Measurements from ENCODE around the gene PRUNE1.

Gene PRUNE1

DNA sequence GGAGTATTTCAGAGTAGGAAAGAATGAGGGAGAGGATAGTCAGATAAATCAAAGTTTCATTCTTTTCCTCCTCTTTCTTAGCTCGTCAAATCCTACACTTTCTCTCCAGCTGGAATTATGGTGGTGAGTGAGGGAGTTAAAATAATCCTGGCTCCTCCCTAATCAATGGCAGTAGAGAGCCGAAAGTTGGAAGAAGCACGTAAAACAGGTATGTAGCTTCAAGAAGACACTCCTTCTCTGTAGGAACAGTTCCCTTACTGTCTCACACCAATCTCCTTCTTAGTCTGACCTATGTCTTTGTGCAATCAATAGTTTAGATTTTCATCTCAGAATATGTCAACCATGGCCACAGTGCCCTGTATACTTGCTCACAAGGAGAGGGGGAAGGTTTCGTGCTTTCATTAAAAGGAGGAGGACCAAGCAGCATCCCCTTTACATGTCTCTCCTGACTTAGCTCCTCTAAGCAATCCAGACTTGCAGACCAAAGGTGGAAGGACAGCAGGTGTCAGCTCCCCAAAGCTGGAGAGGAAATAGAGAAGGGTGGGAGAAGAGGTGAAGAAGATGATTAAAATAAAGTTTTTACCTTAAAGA, 2.4 kb upstream of the PRUNE1 start:
- Histone ChIP-seq H3K4me3 (peak overlapping the region; percentile 85), H3K36me3 (ENCODE audit: insufficient read depth, low read length) (no peaks in the 10 kb centered on the region), H3K27ac (peak overlapping the region; percentile 84; the same call in 1 of the 2 replicates), H3K9me3 (ENCODE audit: low read depth, low read length) (no peaks in the 10 kb centered on the region), H3K9ac (ENCODE audit: insufficient read length) (peak overlapping the region; percentile 85)
- TF ChIP-seq FOXP2 (optimal IDR thresholded peaks at IDR 0.05; ENCODE audit: control extremely low read depth, extremely low read length, insufficient read depth): no peak
- no peak for TF ChIP-seq POLR2AphosphoS5 (IDR thresholded peaks at IDR 0.05; ENCODE audit: borderline replicate concordance, low read depth, low read length)
- no peak for TF ChIP-seq EZH2 (IDR thresholded peaks at IDR 0.05)
- no peak for DNase-seq (ENCODE audit: low read depth, low spot score)

- peak within 1 kb of the TSS; percentile 94 for H3K4me3 ChIP-seq
- H3K9ac ChIP-seq (ENCODE audit: insufficient read length): peak within 1 kb of the TSS; percentile 85
- peak within 1 kb of the TSS; percentile 84 for H3K27ac ChIP-seq
- 0 out of 2 replicates have a peak, but pooled peaks cover 4% of the 10 kb centered on the region for H3K36me3 ChIP-seq (ENCODE audit: insufficient read depth, low read length)
- DNase-seq (ENCODE audit: low read depth, low spot score): no peak
- H3K9me3 ChIP-seq (ENCODE audit: low read depth, low read length): no peaks in the 10 kb centered on the region
- TF ChIP-seq POLR2AphosphoS5 (IDR thresholded peaks at IDR 0.05; ENCODE audit: borderline replicate concordance, low read depth, low read length) (peak; percentile 52; the same call in 1 of the 2 replicates), FOXP2 (optimal IDR thresholded peaks at IDR 0.05; ENCODE audit: control extremely low read depth, extremely low read length, insufficient read depth) (no peak), EZH2 (IDR thresholded peaks at IDR 0.05) (no peak)
Observed at GRCh38 chr1:151006327-151007052, 1.8 kb upstream of the PRUNE1 start, which contains the start of gene MINDY1. Gene MINDY1, minus strand, starts transcription at chr1:151006902. Its CDS starts 4,285 bp downstream, at chr1:151002617.

GRCh38 chr1:151007853-151008243, 401 bp upstream of the PRUNE1 start:
- Histone ChIP-seq H3K36me3 (ENCODE audit: insufficient read depth, low read length) (0 out of 2 replicates have a peak, but pooled peaks cover 4% of the 10 kb centered on the region), H3K27ac (peak overlapping the region; percentile 60), H3K9ac (ENCODE audit: insufficient read length) (peak overlapping the region; percentile 2), H3K4me3 (peak overlapping the region; percentile 94), H3K9me3 (ENCODE audit: low read depth, low read length) (no peaks in the 10 kb centered on the region)
- no peak for TF ChIP-seq POLR2AphosphoS5 (IDR thresholded peaks at IDR 0.05; ENCODE audit: borderline replicate concordance, low read depth, low read length)
- no peak for TF ChIP-seq EZH2 (IDR thresholded peaks at IDR 0.05)
- no peak for TF ChIP-seq FOXP2 (optimal IDR thresholded peaks at IDR 0.05; ENCODE audit: control extremely low read depth, extremely low read length, insufficient read depth)
- no peak for DNase-seq (ENCODE audit: low read depth, low spot score)

- H3K9me3 ChIP-seq (ENCODE audit: low read depth, low read length): no peaks in the 10 kb centered on the region
- no peak overlapping the region; the same call in 1 of the 2 replicates for H3K27ac ChIP-seq
- TF ChIP-seq POLR2AphosphoS5 (IDR thresholded peaks at IDR 0.05; ENCODE audit: borderline replicate concordance, low read depth, low read length): no peak
- peak overlapping the region; percentile 82 for H3K9ac ChIP-seq (ENCODE audit: insufficient read length)
- H3K4me3 ChIP-seq: peak overlapping the region; percentile 94
- 0 out of 2 replicates have a peak, but pooled peaks cover 4% of the 10 kb centered on the region for H3K36me3 ChIP-seq (ENCODE audit: insufficient read depth, low read length)
- no peak for DNase-seq (ENCODE audit: low read depth, low spot score)
Observed at GRCh38 chr1:151009206-151009587, 948 bp downstream of the PRUNE1 start.

GRCh38 chr1:151009674-151010345, 1.6 kb downstream of the PRUNE1 start:
- Histone ChIP-seq H3K36me3 (ENCODE audit: insufficient read depth, low read length) (0 out of 2 replicates have a peak, but pooled peaks cover 4% of the 10 kb centered on the region), H3K9ac (ENCODE audit: insufficient read length) (peak overlapping the region; percentile 82), H3K4me3 (peak overlapping the region; percentile 94), H3K27ac (no peak overlapping the region), H3K9me3 (ENCODE audit: low read depth, low read length) (no peaks in the 10 kb centered on the region)
- TF ChIP-seq EZH2 (IDR thresholded peaks at IDR 0.05) (no peak), FOXP2 (optimal IDR thresholded peaks at IDR 0.05; ENCODE audit: control extremely low read depth, extremely low read length, insufficient read depth) (no peak), POLR2AphosphoS5 (IDR thresholded peaks at IDR 0.05; ENCODE audit: borderline replicate concordance, low read depth, low read length) (no peak)
- no peak for DNase-seq (ENCODE audit: low read depth, low spot score)

- Histone ChIP-seq H3K36me3 (ENCODE audit: insufficient read depth, low read length) (0 out of 2 replicates have a peak, but pooled peaks cover 4% of the 10 kb centered on the region), H3K9ac (ENCODE audit: insufficient read length) (no peak overlapping the region), H3K27ac (no peak overlapping the region), H3K9me3 (ENCODE audit: low read depth, low read length) (no peaks in the 10 kb centered on the region), H3K4me3 (no peak overlapping the region)
- DNase-seq (ENCODE audit: low read depth, low spot score): no peak
- TF ChIP-seq EZH2 (IDR thresholded peaks at IDR 0.05): no peak
Observed at GRCh38 chr1:151010346-151010726, 2.1 kb downstream of the PRUNE1 start.

GRCh38 chr1:151011154-151011850, 3.1 kb downstream of the PRUNE1 start:
- 0 out of 2 replicates have a peak, but pooled peaks cover 4% of the 10 kb centered on the region for H3K36me3 ChIP-seq (ENCODE audit: insufficient read depth, low read length)
- H3K27ac ChIP-seq: peak overlapping the region; percentile 19; the same call in 1 of the 2 replicates
- no peak for DNase-seq (ENCODE audit: low read depth, low spot score)
- no peak overlapping the region for H3K9ac ChIP-seq (ENCODE audit: insufficient read length)
- H3K4me3 ChIP-seq: no peak overlapping the region
- TF ChIP-seq EZH2 (IDR thresholded peaks at IDR 0.05) (no peak), FOXP2 (optimal IDR thresholded peaks at IDR 0.05; ENCODE audit: control extremely low read depth, extremely low read length, insufficient read depth) (no peak), POLR2AphosphoS5 (IDR thresholded peaks at IDR 0.05; ENCODE audit: borderline replicate concordance, low read depth, low read length) (no peak)
- H3K9me3 ChIP-seq (ENCODE audit: low read depth, low read length): no peaks in the 10 kb centered on the region
